ENCODE data around the gene SLC24A3.

The SLC24A3 gene

DNA sequence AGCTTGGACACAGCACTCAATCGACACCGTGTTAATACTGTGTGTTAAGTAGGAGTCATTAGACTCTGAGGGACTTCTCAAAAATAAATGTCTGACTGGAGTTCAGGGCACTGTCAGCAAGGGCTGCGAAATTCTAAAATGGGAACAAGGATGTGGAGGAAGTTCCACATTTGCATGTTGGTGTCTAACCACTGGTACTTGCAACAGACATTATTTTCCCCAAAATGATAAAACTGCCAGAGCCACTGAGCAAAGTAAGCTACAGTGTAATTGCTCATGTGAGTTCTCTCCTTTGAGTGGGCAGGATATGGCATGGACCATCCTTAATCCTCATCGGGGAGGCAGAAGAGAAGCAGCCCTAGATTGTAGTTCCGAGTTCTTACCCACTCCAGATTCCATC, 215.9 kb downstream of the SLC24A3 start:
- DNase-seq, result no peak

DNA sequence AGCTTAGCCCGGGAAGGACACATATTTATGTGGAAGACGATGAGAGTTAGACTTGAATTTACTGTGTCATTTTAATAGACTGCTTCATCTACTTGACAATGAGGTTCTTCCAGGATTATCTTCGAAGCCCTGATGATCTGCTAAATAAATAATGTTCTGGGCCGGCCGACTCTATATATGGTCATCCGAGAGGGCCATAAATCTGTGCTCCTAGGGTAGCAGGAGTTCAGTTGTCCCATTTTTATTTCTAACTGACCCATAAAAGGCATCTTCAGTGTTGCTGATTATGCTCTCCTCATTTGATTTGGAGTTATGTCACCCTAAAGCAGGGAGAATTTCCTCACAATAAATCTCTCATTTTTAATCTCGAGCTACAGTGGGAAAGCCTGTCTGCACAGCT, 217.1 kb downstream of the SLC24A3 start:
- DNase-seq, result no peak

DNA sequence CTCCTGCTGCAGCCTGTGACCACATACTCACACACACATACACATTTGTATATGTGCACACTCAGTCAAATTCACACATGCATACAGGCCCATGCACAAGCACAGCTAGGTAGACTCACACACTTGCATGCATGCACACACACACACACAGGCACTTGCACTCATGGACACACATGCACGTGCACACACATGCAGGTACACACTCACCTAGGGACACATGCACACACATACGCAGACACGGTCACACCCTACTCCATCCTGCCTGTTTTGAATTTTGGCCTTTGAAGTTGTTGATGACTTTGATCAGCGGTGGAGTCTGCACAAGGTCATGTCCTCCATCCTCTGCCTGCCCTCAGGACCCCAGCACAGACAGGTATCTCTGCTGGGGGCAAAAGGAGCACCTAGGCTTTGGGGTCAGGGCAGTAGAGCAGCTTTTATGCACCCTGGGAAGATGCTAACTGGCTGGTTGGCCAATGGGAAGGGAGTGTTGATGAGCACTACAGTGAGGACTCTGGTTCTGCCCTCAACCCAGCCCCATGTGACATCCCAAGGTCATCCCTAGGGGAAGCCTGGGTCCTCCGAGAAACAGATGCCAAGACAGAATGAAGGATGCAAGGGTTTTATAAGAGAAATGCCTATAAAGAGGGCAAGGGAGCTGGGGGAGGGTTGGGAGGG, 218.3 kb downstream of the SLC24A3 start:
- DNase-seq, result no peak

DNA sequence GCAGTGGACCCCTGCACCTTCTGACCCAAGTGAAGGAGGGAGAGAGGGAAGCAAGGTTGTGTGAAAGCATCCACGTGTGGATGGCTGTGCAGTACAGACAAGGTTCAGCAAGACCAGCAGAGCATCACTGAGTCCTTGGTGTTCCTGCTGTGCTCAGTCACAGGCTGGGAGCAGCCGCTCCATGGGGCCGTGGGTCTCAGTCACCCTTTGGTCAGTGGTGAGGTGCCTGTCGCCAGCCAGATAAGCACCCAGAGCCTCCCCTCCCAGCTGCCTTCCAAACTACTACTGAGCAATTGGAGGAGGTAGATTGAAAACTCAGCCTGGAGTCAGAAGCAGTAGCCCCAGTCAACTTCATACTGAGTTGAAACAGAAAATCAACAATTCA, 218.9 kb downstream of the SLC24A3 start:
- no peak for DNase-seq

DNA sequence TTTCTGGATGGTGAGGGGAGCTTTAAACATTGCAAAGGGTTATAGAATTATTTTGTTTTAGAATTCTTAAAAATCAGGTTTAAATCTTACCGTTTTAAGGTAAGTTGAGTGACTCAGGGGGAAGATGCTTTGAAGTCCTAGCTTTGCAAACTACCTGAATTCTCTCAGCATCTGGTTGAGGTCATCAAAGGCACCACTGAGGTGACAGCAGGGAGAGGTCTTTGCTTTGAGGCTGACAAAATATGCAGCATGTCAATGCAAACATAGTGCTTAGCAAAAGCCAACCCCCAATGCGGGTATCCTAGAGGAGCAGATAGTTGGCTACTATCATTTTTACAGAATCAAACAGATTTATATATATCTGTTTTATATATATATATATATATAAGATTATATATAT, 219.5 kb downstream of the SLC24A3 start:
- DNase-seq, result no peak

DNA sequence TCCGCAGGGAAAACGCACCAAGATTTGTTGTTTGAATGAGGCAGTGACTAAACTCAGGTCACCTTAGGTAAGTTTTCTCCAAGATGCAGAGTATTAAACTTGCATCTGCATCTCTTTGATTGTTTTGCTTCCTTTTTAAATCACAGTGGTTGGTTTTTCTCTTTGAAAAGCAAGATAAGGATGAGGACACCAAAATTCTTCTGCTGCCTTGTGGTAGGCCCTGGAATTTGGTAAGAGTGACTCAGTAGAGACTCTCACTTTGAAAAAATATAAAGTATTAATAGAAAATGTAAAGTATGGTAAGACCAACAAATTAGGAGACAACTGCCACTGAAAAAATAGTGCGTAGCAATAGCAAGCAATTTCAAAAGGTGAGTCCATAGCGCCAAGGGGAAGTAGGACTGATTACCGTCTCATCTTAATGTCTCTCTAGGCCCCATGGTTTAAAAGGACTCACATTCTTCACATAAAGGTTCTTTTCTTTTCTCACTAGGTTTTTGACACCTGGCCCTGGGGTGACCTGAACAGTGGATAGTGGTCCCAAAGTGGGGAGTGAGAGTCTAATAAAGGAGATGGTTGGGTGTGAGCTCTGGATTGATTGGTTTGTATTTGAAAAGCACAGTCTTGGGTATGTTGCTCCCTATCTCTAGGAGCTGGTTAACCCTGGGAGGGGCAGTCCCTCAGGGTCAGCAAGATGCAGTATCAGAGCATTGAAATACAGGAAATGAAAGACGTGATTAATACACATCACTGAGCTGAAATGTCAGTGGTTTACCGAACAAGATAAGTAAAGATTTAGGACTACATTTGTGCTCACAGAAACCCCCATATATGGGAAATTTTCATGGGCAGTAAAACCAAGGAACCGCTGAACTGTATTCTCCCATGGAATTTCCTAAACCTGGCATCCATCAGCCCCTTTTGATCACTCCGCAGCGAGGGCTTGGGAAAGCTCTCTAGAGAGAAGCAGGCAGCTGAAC, 221.2 kb downstream of the SLC24A3 start:
- no peak for DNase-seq

DNA sequence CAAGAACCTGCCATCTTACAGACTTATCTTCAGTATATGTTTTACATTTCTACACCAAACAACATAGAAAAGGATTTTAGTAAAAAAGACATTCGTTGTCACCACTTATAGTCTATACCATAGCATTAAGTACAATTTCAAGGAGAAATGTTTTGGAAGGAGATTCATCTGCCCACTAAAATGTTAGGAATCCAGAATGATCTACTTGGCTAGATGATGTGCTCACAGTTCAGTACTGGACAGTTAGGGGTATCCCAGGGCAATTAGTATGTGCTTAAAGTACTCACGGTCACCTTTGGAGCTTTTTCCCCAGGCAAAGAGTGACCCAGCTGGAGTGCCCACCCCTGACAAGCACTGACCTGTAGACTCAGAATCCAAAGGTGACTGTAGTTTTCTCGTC, 222.9 kb downstream of the SLC24A3 start:
- DNase-seq, result no peak

DNA sequence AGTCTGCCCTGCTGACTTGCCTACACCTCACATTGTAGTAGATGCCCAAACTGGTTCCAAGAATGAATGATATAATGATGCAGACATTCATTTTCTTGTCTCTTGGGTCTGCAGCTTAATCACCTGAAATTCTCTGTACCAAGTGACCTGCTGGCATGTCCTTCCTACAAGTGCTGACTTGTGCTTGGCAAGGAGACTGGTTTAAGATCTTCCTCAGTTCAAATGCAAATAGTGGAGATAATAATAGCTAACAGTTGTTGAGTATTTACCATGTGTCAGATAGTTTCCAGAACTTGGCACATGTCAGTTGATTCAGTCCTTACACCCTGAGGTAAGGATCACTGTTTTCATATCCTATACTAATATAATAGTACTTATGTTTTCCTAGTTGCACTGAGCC, 223.4 kb downstream of the SLC24A3 start:
- no peak for DNase-seq

DNA sequence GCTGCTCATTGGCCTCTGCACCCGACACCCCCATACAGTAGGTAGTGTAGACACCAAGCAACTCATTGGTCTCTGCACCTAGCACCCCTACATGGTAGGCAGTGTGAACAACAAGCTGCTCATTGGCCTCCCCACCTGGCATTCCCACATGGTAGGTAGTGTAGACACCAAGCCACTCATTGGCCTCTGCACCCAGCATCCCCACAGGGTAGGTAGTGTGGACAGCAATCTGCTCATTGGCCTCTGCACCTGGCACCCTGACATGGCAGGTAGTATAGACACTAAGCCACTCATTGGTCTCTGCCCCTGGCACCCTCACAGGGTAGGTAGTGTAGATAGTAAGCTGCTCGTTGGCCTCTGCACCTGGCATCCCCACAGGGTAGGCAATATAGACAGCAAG, 226.0 kb downstream of the SLC24A3 start:
- DNase-seq, result no peak

DNA sequence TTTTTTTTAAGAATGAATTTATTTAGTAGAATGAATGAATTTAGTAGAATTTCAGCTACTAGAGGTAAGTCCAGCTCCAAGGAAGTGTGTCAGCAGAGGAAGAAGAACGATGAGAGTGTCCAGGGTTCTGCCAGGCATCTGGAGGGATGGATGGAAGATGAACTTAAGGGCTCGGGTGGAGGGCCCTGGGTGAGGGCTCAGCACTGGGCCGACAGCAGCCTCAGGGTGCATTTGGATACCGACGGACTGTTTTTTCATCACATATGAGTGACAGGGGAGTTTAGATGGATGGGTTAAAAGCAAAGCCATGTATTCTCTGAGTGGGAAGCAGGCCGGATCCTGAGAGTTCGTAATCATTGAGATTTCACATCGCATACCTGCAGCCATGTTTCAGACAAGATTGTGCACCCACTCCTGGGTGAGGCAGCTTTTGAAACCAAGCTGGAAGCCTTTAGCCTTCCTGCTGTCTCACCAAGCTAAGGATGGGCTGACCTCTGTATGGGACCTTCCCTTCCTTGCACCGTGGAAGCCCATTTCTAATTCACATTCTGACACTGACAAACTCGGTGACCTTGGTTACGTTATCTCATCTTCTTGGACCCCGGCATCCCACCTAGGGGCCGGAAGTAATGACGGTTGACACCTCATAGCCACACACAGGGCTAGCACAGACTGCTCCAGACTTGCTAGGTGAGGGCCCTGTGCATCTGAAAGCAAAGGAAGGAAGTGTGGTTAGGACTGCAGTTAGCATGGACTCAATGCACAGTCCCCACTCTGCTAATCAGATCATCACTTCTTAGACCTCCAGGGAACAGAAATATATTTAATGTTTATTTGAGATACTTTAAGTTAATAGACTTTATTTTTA, 228.5 kb downstream of the SLC24A3 start:
- DNase-seq, result no peak

DNA sequence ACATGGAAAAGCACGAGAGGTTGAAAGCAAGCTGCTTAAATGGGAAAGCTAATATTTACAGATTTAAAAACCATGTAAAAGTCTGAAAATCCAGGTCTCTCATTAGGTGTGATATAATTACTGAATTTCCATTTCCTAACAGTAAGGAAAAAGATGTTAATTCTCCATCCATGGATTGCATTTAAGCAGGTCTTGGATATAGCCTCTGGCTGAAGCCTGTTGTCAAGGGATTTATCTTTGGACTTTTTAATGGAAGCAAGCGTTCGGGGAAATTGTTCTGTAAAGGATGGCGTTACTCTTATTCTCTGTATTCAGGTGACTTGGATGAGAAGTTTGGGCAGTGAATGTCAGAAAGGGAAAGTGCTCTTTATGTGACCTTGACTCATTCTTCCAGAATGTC, 233.8 kb downstream of the SLC24A3 start:
- no peak for DNase-seq

DNA sequence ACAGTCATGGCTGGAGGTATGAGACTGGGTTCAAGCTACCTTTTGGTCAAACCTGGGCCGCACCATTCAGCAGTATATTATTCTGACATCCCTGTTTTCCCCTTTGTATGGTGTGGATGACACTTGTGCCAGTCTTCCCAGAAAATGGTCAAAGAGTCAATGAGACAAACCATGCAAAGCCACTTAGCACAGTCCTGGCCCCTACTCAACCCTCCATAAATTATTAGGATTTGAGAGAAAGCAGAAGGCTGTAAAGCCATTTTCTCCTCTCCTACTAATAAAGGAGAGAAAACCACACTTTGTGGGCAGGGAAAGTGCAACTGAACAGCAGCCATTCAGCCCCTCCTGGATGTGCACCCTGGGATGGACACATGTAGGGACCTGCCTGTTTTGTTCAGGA, 236.2 kb downstream of the SLC24A3 start:
- DNase-seq, result no peak

DNA sequence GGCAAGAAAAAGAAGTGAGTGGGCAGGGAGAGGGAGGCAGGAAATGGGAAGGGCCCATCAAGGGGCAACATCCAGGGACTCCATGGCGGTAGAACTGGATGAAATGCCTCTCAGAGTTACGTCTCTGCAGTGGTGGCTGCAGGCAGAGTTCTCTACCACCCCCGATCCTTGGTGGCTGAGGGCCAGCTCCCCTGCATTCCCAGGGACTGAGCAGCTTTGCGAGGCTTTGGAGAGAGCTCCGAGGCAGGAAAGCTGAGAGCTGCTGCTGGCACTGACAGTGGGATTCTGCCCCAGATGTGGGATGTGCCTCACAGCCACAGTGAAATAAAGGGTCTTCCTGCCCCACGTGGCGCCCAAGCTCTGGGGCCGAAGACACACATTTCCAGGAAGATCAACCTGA, 236.6 kb downstream of the SLC24A3 start:
- no peak for DNase-seq

DNA sequence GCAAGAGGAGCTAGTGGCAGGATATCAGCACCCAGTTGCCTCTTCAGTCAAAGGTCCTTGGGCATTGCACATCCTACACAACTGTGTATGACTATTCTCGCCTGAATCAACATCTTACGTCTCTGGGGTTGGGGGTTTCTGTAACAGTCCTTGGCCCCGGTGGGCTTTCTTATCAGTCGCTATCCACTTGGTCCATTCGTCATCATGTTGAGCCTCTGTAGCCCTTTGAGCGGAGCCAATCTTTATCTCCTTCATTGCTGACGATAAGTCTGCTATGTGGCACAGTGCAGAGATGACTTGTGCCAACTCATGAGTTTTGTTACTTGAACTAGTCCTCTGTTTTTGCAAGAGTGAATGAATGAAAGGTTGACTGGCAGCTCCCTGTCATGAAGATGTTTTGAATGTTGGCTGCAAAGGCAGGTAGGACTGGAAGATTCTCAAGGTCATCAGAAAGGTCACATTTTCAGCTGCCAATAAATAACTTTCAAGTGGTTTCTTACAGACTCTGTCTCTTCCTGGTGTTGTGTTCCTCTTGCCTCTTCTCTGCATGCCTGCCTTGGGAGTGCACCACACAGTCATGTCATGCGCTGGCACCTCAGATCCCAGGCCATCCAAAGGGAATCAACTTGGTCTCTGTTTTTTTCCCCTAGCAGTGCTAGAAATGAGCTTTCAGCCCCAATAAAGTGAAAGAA, 238.9 kb downstream of the SLC24A3 start:
- no peak for DNase-seq

DNA sequence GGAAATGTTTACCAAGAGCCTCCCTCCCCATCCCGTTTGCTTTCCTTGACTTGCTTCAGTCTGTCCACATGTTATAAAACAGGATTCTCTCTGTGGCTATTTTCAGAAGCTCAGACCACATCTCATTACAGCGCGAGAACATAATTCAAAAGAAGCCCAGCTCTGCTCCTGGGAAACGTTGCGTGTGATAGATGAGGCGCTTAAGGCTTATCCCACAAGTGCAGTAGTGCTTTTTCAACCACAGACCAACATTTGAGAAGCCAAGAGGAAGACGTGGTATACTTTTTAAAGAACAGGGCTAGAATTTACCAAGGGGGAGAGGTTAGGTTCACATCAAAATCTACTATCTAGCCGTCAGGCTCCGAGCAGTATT, 239.5 kb downstream of the SLC24A3 start:
- no peak for DNase-seq

DNA sequence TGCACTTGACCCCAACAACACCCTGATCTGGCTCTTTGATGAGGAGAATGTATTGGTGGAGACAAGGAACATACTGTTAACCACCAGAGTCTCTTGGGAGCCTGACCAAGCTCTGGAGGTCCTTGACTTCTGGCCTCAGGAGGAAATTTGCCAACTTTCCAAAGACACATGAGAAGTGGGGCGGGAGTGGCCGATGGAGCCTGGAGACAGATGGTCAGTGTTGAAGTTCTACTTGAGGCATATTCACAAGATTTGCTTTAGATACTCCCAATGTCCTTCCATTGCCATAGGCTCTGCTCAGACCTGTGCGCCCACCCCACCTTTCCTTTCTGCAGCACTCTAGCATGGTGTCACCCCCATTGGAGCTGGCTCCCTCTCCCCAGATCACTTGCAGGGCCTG, 241.0 kb downstream of the SLC24A3 start:
- DNase-seq, result no peak

DNA sequence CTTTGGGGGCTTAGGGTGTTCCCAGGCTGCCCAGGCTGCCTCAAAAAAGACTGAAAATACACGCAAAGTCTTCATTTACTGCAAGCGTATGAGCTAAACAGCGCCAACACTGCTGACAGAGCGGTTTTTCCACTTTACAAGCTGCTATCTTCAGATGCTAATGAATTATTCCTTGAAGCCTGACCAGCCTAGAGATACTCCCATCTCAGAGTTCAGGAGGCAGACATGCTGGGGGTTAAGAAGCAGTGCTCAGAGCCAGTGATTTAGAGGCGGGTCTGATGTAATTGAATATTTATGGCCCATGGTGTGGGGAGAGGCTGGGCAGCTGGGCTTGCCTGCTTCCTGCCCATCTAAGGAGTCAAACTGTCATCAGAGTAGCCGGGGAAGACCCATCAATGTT, 241.4 kb downstream of the SLC24A3 start:
- no peak for DNase-seq

DNA sequence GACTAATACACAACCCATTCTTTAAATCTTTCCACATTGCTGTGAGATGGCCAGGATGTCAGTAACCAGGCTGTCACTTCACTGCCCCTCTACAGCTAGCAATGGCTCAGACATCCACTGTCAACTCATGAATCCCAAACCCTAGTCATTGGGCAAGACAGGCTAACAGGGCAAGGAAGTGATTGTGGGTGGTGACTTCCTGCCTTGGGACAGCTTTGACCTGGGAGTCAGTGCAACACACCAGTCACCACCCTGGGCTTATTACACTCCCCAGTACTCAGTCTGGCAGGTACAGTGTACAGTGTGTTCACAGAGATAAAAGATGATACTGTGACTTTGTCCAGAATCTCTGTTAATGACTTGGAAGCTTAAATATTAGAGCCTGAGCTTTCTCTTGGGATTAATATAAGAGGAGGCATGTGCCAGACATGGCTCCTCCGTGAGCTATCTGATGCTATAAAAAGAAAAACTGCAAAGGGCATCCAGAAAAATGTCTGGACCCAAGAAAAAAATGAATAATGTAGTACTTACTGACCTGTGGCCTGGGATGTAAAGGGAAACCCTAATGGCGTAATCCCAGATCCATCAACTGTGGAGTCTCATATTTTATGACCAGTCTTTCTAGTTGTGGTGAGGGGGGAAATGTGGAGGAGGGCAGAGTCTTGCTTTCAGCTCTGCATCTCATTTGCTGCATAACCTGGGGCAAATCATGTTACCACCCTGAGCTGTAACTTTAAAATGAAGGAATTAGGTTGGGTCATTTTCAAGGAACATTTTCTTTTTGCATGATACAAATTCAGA, 244.4 kb downstream of the SLC24A3 start:
- DNase-seq, result no peak

DNA sequence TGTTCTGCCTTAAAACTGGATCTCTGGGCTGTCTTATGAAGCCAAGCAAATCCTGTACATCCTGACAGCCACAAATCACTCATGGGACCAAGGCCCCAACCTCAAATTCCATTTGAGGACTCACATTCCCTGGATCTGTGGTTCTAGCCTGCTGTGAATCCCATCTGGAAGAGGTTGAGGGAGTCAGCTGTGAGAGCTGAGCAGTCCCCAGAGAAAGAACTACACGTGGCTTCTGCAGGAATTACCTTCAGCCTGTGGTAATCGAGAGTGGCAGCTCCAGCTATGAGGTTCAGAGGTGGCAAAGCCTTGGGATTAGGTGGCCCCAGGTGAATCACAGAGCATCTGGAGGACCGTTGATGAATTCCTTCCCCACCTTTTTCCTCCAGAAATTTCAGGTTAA, 245.2 kb downstream of the SLC24A3 start:
- no peak for DNase-seq

DNA sequence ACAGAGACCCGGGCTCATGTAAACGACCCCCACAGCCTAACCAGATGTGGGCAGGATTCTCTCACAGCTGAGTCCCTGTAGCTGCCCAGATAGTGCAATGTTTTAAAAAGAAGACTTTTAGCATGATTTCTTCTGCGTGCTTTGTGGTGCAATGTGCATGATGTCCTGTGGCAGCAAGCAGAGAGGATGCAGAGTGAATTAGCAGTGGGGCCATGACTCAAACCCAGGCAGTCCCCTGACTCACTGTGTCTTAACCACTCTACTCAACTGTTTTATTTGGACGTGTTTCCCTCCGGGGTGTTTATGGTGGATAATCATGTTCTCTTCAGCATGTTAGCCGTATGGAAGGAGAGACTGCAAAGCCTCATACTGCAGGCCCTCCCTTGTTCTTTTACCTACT, 247.9 kb downstream of the SLC24A3 start:
- DNase-seq, result no peak

DNA sequence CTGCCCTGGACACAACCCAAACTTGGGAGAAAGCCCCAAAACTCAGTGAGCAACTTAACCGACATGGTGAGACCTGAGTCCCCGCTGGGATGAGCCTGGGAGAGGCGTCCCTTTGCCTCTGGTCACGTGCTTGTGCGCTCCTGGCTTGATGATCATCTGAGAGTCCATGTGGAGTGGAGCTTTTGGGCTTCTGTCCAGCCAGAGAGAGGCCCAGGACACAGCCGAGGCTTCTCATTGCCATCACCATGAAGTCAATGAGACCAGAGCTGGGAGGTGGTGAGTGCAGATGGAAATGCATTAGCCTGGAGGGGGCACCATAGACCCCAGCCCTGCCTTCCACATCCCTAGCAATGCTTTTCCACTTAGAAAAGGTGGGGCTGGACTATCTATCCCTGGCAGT, 250.0 kb downstream of the SLC24A3 start:
- DNase-seq, result no peak

DNA sequence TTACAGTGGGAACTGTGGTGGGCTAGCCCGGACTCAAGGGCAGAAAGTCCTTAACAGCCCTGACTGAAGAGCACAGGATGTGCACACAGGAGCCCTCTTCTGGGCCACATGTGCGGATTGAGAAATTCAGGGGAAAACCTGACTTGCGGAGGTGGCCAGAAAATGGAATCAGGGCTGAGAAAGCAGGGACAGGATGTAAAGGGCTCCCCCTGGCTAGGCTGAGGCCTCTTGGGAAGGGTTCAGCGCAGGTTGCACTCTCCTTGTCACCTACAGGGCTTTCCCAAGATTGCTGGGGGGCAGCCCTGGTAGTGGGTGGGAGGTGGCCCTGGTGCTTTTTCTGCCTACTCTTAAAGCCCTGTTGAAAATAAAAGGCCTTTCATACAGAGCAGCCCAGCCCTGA, 251.2 kb downstream of the SLC24A3 start:
- no peak for DNase-seq
